Caco-2 (cell line): ENCODE measurements around the gene CYTH4. TPM values are rescaled to one million over a fixed set of nuclear protein-coding genes. Genes with fewer than 3 reads are reported as not detected.

Experiments used
- BruUV-seq: library from RNA; stranded (reverse); fragments of 400-500 nt; replicated peaks from 2 replicates; lab custom pipeline; 2021; lab: Mats Ljungman, UMichigan
- CTCF ChIA-PET: fragments of 300-600 bp; sonication (Branson Sonifier 250); formaldehyde crosslinking; loops from one replicate; lab custom pipeline; 2022; ENCODE audit warnings: antibody characterized with exemption; lab: Charles Lee
- POLR2A ChIA-PET: fragments of 300-600 bp; sonication (Branson Sonifier 250); formaldehyde crosslinking; loops from one replicate; lab custom pipeline; 2022; ENCODE audit warnings: antibody characterized with exemption; lab: Charles Lee
- DNase-seq, 2 experiments: peaks; one replicate each; pipeline versions ENCODE4 v3.0.0 to v3.0.0-alpha.2; 2020 to 2022
- H3K27me3 ChIP-seq: replicated peaks from 2 replicates; pipeline ENCODE4 v1.6.0; 2011; ENCODE audit warnings: low read length; ENCODE audit not compliant: control insufficient read depth, insufficient read depth
- H3K36me3 ChIP-seq: 2 replicates; pipeline ENCODE4 v1.5.1; 2011; ENCODE audit warnings: low read length; ENCODE audit not compliant: control insufficient read depth, insufficient read depth
- H3K4me1 ChIP-seq: fragments of 250-450 bp; sonication (Bioruptor Pico); 2 replicates; pipeline ENCODE4 v1.5.1; 2020; ENCODE audit warnings: mild to moderate bottlenecking
- H3K4me3 ChIP-seq: 2 replicates; pipeline ENCODE4 v1.5.1; 2011; ENCODE audit warnings: low read depth, mild to moderate bottlenecking, control low read depth, low read length
- H3K9me3 ChIP-seq: fragments of 250-450 bp; sonication (Bioruptor Pico); 2 replicates; pipeline ENCODE4 v1.5.1; 2020; ENCODE audit warnings: mild to moderate bottlenecking, moderate library complexity
- H3K27ac Mint-ChIP-seq: one replicate; pipeline ENCODE4 v1.8.0; 2022; ENCODE audit warnings: mixed read lengths; ENCODE audit not compliant: unreplicated experiment
- H3K27me3 Mint-ChIP-seq: one replicate; pipeline ENCODE4 v1.8.0; 2022; ENCODE audit warnings: mixed read lengths; ENCODE audit not compliant: insufficient read depth, unreplicated experiment
- H3K36me3 Mint-ChIP-seq: one replicate; pipeline ENCODE4 v1.8.0; 2022; ENCODE audit warnings: mild to moderate bottlenecking, mixed read lengths; ENCODE audit not compliant: insufficient read depth, unreplicated experiment
- H3K4me1 Mint-ChIP-seq: one replicate; pipeline ENCODE4 v1.8.0; 2022; ENCODE audit warnings: low read depth, mixed read lengths; ENCODE audit not compliant: unreplicated experiment
- H3K4me3 Mint-ChIP-seq: one replicate; pipeline ENCODE4 v1.8.0; 2022; ENCODE audit warnings: mild to moderate bottlenecking, moderate library complexity, mixed read lengths; ENCODE audit not compliant: unreplicated experiment
- H3K9me3 Mint-ChIP-seq: one replicate; pipeline ENCODE4 v1.8.0; 2022; ENCODE audit warnings: mixed read lengths; ENCODE audit not compliant: unreplicated experiment
- CTCF ChIP-seq, 2 experiments: fragments of 200-600 bp in 1 of 2; IDR thresholded peaks; 1 replicate in 1 of 2; 2 replicates in 1 of 2; pipeline versions ENCODE4 v1.5.1 to v1.8.0; 2011 to 2022; ENCODE audit warnings: antibody characterized with exemption in 1 of 2, control low read depth in 1 of 2, inconsistent platforms in 1 of 2, low read depth in 1 of 2, low read length in 1 of 2, mild to moderate bottlenecking in 1 of 2, moderate library complexity in 1 of 2; ENCODE audit not compliant: insufficient read depth in 1 of 2, severe bottlenecking in 1 of 2, unreplicated experiment in 1 of 2
- intact Hi-C: fragments of 100-400 bp; cut with micrococcal nuclease; formaldehyde crosslinking; loops from one replicate; pipeline ENCODE4 v1.10.0; 2022; ENCODE audit not compliant: unreplicated experiment
- total RNA-seq: library from RNA; stranded (reverse); gene quantifications from 2 replicates; pipeline ENCODE4 v1.2.3, GENCODE V29; 2022

CYTH4 gene
- total RNA-seq, 1 experiment from 2014 or later, result not detected

DNA sequence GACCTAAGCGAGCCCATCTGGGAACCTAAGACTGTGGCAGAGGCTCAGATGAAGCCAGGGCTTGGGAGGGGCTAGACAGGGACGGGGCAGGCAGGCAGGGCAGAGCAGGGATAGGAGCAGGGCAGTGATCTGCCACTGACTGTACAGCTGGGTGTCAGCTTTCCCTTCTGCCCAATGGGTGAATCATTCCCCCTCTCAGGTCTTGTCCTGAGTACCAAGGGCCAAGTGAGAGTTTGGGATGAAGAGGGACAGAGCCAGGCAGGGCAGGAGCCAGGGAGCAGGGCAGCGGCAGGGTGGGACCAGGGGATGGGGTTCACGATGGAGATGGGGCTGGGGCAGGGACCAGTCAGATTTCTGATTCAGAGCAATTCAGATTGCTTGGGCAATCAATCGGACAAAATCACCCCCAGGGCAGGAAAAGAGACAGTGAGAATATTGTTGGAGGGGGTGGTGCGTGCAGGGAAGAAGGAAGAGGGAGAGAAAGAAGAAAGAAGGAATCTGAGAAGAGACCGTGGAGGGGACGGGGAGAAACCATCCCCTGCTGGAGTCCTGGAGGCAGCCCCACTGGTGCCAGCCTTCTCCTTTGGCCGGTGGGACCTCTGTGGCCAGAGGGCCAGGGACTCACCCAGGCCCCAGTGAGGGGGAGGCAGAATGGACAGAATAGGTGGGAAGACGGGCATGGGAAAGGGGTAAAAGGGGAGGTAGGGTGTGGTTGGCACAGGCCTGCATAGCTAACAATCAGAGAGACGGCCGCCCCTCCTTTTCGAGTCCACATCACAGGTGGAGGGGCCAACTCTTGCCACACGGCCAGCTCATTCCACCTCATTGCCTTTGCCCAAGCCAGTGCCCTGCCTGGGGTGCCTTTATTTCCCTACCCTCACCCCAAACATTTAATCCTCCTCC, 47.2 kb downstream of the CYTH4 start:
- H3K27me3 Mint-ChIP-seq, result no peaks in the 10 kb centered on the region
- BruUV-seq, result no TSS peak
- intact Hi-C loops, result no loop called here
- CTCF ChIA-PET, result interaction anchor here (0.9 to 1.1 kb wide), 3 partner anchors 8 to 142 kb away, joined by 3 to 7 read pairs (median 4); no protein-coding TSS in a partner anchor
- Histone ChIP-seq H3K9me3 (no peaks in the 10 kb centered on the region), H3K4me1 (peaks cover 55% of the 10 kb centered on the region), H3K27me3 (no peaks in the 10 kb centered on the region), H3K4me3 (no peak overlapping the region), H3K36me3 (no peaks in the 10 kb centered on the region)
- no peak for DNase-seq
- POLR2A ChIA-PET, result no interaction called here
- H3K27ac Mint-ChIP-seq, result peak overlapping the region; percentile 94
- no peak overlapping the region for H3K4me3 Mint-ChIP-seq
- H3K36me3 Mint-ChIP-seq, result peaks cover 13% of the 10 kb centered on the region
- TF ChIP-seq CTCF (IDR thresholded peaks at IDR 0.05; ENCODE audit: insufficient read depth in 1 of 2, low read depth in 1 of 2, low read length in 1 of 2, severe bottlenecking in 1 of 2, unreplicated experiment in 1 of 2), result no peak
- peaks cover 57% of the 10 kb centered on the region for H3K4me1 Mint-ChIP-seq
- no peaks in the 10 kb centered on the region for H3K9me3 Mint-ChIP-seq

- Histone ChIP-seq H3K4me3 (no peak overlapping the region), H3K27me3 (no peaks in the 10 kb centered on the region), H3K4me1 (peaks cover 52% of the 10 kb centered on the region), H3K36me3 (no peaks in the 10 kb centered on the region), H3K9me3 (no peaks in the 10 kb centered on the region)
- H3K4me1 Mint-ChIP-seq, result peaks cover 62% of the 10 kb centered on the region
- H3K36me3 Mint-ChIP-seq, result peaks cover 13% of the 10 kb centered on the region
- no TSS peak for BruUV-seq
- H3K27ac Mint-ChIP-seq, result peak overlapping the region; percentile 94
- no peak overlapping the region for H3K4me3 Mint-ChIP-seq
- DNase-seq, result peak; percentile 82 to 86
- ChIA-PET CTCF (interaction anchor here (0.9 to 1.9 kb wide), 4 partner anchors 9 to 141 kb away, joined by 3 to 7 read pairs (median 4); no protein-coding TSS in a partner anchor), POLR2A (no interaction called here)
- intact Hi-C loops, result no loop called here
- H3K9me3 Mint-ChIP-seq, result no peaks in the 10 kb centered on the region
- TF ChIP-seq CTCF (IDR thresholded peaks at IDR 0.05; ENCODE audit: insufficient read depth in 1 of 2, low read depth in 1 of 2, low read length in 1 of 2, severe bottlenecking in 1 of 2, unreplicated experiment in 1 of 2), result peak in 1 of 2 experiments; percentile 42
- H3K27me3 Mint-ChIP-seq, result no peaks in the 10 kb centered on the region
Measured at GRCh38 chr22:37330200-37331033, 48.1 kb downstream of the CYTH4 start.

DNA sequence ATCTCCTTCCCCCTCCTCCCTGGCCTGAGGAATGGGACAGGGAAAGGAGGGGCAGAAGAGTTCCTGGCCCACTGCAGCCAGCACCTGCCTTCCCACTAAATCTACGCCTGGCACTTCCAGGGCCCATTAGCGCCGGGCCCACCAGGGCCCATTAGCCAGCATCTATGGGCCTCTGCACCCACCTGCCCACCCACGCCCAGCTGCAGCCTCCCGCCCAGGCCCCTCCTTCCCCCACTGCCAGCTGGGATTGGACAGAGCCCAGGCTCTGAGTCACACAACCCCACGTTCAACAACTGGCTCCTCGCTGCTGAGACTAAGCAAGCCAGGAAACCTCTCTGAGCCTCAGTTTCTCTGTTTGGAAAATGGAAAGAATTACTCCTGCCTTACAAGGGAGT, 48.7 kb downstream of the CYTH4 start:
- H3K27me3 ChIP-seq, result no peaks in the 10 kb centered on the region
- peaks cover 52% of the 10 kb centered on the region for H3K4me1 ChIP-seq
- TF ChIP-seq CTCF (IDR thresholded peaks at IDR 0.05; ENCODE audit: insufficient read depth in 1 of 2, low read depth in 1 of 2, low read length in 1 of 2, severe bottlenecking in 1 of 2, unreplicated experiment in 1 of 2), result no peak
- intact Hi-C loops, result no loop called here
- no peaks in the 10 kb centered on the region for H3K36me3 ChIP-seq
- ChIA-PET CTCF (interaction anchor here (0.6 to 1.9 kb wide), 3 partner anchors 10 to 14 kb away, joined by 3 to 5 read pairs (median 4); no protein-coding TSS in a partner anchor), POLR2A (no interaction called here)
- Mint-ChIP-seq H3K4me3 (no peak overlapping the region), H3K4me1 (peaks cover 67% of the 10 kb centered on the region), H3K27ac (no peak overlapping the region), H3K36me3 (peaks cover 13% of the 10 kb centered on the region), H3K9me3 (no peaks in the 10 kb centered on the region), H3K27me3 (no peaks in the 10 kb centered on the region)
- H3K4me3 ChIP-seq, result no peak overlapping the region
- no peaks in the 10 kb centered on the region for H3K9me3 ChIP-seq
- no TSS peak for BruUV-seq
- DNase-seq, result no peak
